Gastroesophageal sphincter (tissue), 3 donors: ENCODE results near the gene TMEM141.

Source experiments
- EP300 ChIP-seq: sonication (generic); formaldehyde crosslinking; IDR thresholded peaks from one replicate; pipeline ENCODE4 v1.6.1; 2017; ENCODE audit warnings: antibody characterized with exemption, mild to moderate bottlenecking
- POLR2A ChIP-seq, 2 donors: fragments of 450-650 bp; IDR thresholded peaks; one replicate each; pipeline ENCODE4 v1.6.1; 2017; ENCODE audit warnings: antibody characterized with exemption in 2 of 2, mild to moderate bottlenecking in 2 of 2, moderate library complexity in 1 of 2
- POLR2AphosphoS5 ChIP-seq: sonication (generic); formaldehyde crosslinking; IDR thresholded peaks from one replicate; pipeline ENCODE4 v1.6.1; 2017; ENCODE audit warnings: antibody characterized with exemption
- TF ChIP-seq, protein P1 (sequence below), 4 experiments: fragments of 200-600 bp in 2 of 4; fragments of 450-650 bp in 2 of 4; sonication (generic) in 1 of 4; IDR thresholded peaks; one replicate each; pipeline ENCODE4 v1.5.1; 2017 to 2019; ENCODE audit warnings: antibody characterized with exemption in 4 of 4, mild to moderate bottlenecking in 2 of 4, moderate library complexity in 2 of 4

DNA sequence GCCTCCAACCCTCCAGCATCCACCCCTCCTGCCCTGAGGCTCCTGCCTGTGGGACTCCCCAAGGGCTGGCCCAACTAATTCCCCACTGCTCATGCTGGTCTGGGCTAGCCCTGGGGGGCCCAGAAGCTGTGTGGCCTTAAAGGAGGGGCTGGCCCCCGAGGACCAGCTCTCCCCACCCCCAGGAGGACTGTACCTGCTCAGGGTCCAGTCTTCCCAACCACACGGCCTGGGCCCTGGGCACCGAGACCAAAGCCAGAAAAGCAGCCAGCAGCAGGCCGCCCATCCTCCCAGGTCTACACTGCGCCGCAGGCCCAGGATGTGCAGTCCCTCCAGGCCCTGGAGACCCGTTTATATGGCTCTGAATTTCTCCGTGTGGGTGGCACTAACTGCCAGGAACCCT, 42.9 kb upstream of the TMEM141 start, which contains the start of gene LCN6:
- TF ChIP-seq, protein P1, sequence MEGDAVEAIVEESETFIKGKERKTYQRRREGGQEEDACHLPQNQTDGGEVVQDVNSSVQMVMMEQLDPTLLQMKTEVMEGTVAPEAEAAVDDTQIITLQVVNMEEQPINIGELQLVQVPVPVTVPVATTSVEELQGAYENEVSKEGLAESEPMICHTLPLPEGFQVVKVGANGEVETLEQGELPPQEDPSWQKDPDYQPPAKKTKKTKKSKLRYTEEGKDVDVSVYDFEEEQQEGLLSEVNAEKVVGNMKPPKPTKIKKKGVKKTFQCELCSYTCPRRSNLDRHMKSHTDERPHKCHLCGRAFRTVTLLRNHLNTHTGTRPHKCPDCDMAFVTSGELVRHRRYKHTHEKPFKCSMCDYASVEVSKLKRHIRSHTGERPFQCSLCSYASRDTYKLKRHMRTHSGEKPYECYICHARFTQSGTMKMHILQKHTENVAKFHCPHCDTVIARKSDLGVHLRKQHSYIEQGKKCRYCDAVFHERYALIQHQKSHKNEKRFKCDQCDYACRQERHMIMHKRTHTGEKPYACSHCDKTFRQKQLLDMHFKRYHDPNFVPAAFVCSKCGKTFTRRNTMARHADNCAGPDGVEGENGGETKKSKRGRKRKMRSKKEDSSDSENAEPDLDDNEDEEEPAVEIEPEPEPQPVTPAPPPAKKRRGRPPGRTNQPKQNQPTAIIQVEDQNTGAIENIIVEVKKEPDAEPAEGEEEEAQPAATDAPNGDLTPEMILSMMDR (IDR thresholded peaks at IDR 0.05): no peak
- no peak for TF ChIP-seq EP300
- no peak for TF ChIP-seq POLR2A (IDR thresholded peaks at IDR 0.05)
- no peak for TF ChIP-seq POLR2AphosphoS5
